CD4-positive, alpha-beta T cell treated with Interferon gamma for 1 hour (primary cell): ENCODE results near the gene PRCC.

ENCODE experiments used
- DNase-seq: peaks from one replicate; pipeline ENCODE4 v3.0.0-alpha.2; 2020

PRCC gene, protein sequence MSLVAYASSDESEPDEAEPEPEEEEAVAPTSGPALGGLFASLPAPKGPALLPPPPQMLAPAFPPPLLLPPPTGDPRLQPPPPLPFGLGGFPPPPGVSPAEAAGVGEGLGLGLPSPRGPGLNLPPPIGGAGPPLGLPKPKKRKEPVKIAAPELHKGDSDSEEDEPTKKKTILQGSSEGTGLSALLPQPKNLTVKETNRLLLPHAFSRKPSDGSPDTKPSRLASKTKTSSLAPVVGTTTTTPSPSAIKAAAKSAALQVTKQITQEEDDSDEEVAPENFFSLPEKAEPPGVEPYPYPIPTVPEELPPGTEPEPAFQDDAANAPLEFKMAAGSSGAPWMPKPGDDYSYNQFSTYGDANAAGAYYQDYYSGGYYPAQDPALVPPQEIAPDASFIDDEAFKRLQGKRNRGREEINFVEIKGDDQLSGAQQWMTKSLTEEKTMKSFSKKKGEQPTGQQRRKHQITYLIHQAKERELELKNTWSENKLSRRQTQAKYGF

GRCh38 chr1:156767101-156767878 is at the start of gene PRCC:
Gene PRCC, plus strand, starts transcription at chr1:156767535. Its CDS starts 237 bp downstream, at chr1:156767772.
- DNase-seq: peak; percentile 99

DNA sequence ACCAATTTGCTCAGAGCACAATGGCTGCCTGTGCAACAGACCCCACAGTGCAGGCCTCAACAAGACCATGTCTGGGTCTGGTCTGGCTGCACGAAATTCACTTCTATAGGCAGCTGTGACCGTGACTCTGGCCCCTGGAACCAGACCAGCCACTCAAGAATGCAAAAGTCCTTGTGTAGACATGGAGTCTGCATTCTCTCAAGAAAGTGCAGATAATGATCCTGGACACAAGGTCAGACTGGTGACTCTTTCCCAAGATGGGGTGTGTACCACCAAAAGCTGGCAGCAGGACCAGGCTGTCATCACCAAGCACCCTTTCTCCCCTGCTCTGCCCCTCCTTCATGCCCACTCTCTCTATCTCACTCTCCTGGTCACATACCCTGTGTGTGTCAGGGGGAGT is 46.2 kb upstream of the PRCC start:
- no peak for DNase-seq

- no peak for DNase-seq
Observed at GRCh38 chr1:156721535-156721934, 45.8 kb upstream of the PRCC start.

DNA sequence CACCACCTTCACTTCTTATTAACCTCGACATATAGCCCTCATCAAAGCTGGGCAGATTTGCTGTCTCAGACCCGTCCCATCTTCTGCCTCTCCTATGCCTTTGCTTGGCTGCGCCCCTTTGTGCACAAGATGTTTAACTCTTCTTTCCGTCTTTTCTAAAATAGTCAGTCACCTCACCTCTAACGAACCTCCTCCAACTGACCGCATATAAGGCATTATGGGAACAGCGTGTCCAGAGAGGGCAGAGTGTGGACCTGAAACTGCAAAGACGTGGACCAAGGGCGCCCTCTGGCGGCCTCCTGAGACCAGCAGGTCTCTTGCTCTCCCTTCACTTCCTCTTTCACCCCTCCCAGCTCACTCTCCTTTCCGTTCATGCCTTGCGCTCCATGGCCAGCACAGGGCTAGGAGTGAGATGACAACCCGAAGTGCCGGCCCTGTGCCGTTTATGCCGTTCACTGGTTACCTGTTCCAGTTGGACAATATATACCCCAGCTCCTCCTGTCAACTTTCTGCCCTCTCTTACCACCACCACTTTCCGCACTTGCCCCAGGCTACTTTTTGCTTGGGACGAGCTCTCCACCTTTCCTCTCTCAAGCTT is 41.6 kb upstream of the PRCC start:
- peak; percentile 79 for DNase-seq

GRCh38 chr1:156726549-156727226 is 40.6 kb upstream of the PRCC start:
- DNase-seq: peak; percentile 37

GRCh38 chr1:156727492-156727891 is 39.8 kb upstream of the PRCC start:
- DNase-seq: no peak

GRCh38 chr1:156727926-156728598 is 39.3 kb upstream of the PRCC start, which contains the start of gene METTL25B:
Gene METTL25B, plus strand, starts transcription at chr1:156728469. Its CDS starts 636 bp downstream, at chr1:156729105.
- DNase-seq: no peak

GRCh38 chr1:156728599-156729462 is 38.5 kb upstream of the PRCC start, which contains the start of gene ISG20L2:
Gene ISG20L2, minus strand, starts transcription at chr1:156728766. Its CDS starts 1,114 bp downstream, at chr1:156727652.
- peak; percentile 97 for DNase-seq

GRCh38 chr1:156733989-156734584 is 33.2 kb upstream of the PRCC start:
- no peak for DNase-seq

DNA sequence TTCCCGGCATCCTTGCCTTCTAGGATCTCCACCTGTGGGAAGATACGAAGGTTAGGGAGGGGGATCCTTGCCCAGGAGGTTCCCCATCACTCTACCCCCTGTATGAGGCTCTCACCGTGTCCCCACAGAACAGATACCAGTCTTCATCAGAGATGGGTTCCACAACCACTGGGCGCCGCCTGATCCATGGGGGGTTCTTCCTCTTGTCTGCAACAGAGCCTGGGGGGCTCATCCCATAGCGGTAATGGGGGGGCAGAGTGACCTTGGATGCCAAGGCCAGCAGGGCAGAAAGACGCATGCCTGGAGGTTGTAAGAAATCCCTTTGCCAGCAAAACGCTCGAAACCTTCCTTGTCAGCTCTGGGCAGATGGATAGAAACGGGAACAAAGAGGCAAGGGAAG is 28.9 kb upstream of the PRCC start:
- DNase-seq: no peak

DNA sequence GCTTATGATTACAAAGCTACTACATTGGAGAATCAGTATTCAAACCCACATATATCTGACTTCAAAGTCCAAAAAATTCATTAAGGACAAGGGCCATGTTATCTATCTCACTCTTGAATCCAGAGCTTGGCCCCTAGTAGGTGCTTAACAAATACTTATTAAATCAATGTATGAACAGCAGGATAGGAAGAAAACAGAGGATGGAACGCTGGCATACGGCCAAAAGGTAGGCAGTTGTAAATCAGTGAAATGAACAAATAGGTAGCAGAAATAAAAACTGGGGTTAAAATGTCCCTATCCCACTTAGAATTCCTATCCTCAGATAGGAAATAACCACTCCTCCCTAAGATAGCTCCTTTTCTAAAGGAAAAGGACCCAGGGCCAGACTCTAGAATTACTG is 28.4 kb upstream of the PRCC start:
- no peak for DNase-seq

DNA sequence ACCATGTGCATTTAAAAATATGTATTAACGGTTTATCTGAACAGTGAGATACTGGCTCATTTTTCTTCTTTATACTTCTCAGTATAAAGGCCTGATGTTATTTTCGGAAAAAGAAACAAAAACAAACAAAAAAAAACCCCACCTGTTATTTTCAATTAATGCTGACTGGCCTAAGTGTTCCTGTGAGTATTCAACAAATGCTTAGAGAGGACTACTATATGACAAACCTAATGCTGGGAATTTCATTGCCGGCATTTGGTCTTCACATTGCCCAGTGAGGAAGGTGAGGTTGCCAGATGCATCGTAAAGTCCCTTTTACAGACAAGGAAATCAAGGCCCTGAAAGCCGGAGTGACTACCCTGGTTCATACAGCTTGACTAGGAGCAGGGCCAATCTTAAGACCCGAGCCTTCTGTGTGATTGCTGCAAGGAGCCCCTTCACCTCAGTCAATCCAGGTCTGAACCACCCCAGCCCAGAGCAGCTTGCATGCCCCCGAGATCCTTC is 27.0 kb upstream of the PRCC start:
- DNase-seq: no peak

GRCh38 chr1:156740741-156741480 is 26.4 kb upstream of the PRCC start, which contains the start of gene MRPL24:
Gene MRPL24, minus strand, starts transcription at chr1:156741088. Its CDS starts 2,384 bp downstream, at chr1:156738704.
- peak; percentile 99 for DNase-seq

DNA sequence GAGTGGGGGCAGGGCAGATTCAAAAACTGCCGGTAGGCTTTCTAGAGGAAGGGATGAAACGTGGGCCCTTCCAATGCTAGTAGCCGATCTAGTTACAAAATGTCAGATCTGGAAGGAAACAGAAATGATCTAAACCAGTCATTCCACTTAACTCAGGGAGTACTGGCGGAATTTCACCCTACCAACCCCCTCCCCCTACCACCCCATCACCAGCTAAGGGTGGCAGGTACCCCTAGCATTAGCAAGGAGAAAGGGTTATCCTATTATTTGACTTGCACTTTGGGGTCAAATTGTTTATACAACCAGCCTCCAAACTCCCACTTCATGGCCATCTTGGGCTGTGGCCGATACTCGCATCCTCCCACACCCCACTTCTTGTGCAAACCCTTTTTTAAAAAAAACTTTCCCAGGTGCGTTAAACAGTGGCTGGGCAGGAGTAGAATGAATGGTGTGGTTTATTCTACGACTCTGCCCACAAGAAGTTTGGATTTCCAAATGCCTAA is 25.8 kb upstream of the PRCC start:
- no peak for DNase-seq

- no peak for DNase-seq
Observed at GRCh38 chr1:156742017-156742416, 25.3 kb upstream of the PRCC start.

DNA sequence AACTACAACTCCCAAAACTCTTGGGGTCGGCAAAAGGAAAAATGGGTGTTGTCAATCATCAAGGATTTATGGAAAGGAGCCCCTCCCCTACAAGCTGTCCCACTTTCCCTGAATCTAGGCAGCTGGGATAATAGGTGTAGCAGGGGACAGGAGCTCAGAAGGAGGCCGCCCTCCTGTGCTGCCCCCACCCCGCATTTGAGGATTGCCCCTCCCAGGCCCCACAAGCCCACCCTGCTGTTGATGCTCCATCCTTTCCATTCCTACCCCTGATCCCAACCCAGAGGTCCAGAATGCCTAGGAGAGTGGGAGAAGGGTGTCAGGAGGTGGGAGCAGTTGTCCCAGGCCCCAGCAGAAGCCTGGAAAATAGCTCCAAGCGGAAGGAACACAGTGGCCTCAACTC is 24.5 kb upstream of the PRCC start:
- DNase-seq: no peak

DNA sequence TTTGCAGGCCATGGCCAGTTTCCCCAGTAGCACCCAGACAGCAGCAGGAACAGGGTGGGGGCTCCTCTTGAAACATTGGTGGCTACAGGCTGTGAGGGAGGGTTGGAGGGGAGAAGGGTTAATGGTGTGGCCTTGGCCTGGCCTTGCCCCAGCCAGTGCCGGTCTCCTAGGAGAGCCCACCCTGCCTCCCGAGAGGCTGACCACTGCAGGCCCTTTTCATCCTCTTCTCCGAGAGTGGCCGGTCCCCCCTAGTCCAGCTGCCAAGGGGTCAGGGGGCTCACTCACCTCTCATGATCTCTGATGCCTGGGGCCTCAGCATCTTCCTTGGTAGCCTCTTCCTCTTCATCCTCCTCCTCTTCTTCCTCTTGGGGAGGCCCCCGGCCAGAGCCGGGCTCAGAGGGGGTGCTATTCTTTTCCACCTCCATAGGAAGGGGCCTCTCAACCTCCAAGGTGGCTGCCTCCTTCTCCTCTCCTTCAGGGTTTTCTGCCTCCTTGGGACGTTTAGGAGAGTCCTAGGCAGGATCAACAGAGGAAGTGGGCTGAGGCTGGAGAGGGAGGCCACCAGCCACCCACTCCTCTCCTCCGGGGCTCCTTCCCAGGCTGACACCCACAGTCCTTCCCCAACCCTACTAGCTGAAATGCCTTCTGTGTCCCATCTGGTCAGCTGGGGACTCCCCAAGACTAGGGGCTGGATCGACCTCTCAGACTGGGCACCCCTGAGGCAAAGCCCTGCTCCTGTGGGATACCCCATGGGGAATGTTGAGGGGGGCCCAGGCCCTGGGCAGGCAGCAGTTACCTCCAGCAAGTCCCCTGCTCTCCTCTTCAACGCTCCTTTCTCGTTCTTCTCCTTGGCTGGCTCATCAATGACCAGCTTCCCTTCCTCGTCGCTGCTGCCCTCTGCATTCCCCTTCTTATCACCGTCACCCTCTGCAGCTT is 23.7 kb upstream of the PRCC start:
- DNase-seq: no peak

DNA sequence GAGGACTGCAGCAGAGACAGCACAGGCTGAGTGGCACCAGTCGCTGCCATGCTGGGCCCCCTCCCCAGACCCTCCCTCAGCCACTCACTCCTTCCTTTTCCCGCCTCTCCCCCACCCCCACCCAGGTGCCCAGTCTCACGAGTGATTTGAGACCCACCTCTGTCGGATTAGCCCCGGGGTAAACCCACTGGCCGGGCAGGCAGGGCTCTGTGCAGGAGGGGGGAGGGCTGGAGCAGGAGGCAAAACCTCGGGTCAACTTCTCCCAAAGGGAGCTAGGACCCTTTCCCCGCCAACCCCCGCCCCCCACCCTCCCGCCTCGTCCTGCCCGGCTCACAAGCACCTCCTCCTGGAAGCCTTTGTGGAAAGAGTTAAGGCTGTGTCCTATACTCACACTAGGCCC is 23.0 kb upstream of the PRCC start:
- DNase-seq: no peak
